H1 (cell line): ENCODE measurements around the gene THYN1. TPM values are rescaled to one million over a fixed set of nuclear protein-coding genes. Genes with fewer than 3 reads are reported as not detected.

Experiments
- CTCF ChIA-PET: fragments of 300-600 bp; sonication (Branson Sonifier 250); formaldehyde crosslinking; loops from one replicate; lab custom pipeline; 2021; ENCODE audit not compliant: partially characterized antibody; lab: Charles Lee
- POLR2A ChIA-PET: fragments of 300-600 bp; sonication (Branson Sonifier 250); formaldehyde crosslinking; loops from one replicate; lab custom pipeline; 2021; ENCODE audit warnings: inconsistent platforms; ENCODE audit not compliant: partially characterized antibody; lab: Charles Lee
- DNase-seq, 2 experiments: peaks; one replicate each; pipeline versions ENCODE4 v3.0.0 to v3.0.0-alpha.2; 2010 to 2022; ENCODE audit warnings: low spot score in 2 of 2, low read depth in 1 of 2, mixed read lengths in 1 of 2
- FAIRE-seq: peaks from 2 replicates; lab custom pipeline; 2011; peaks lifted over from hg19 to GRCh38; lab: Jason Lieb, UNC
- H2AFZ ChIP-seq: 2 replicates; pipeline ENCODE4 v1.8.1; 2012; ENCODE audit warnings: low read length, inconsistent platforms
- H2AK5ac ChIP-seq: 2 replicates; pipeline ENCODE4 v1.6.1; 2013; ENCODE audit warnings: low read depth, low read length
- H2BK120ac ChIP-seq: replicated peaks from 2 replicates; pipeline ENCODE3; 2013; ENCODE audit warnings: low read depth, low read length, inconsistent platforms
- H2BK12ac ChIP-seq: 2 replicates; pipeline ENCODE4 v1.6.1; 2013; ENCODE audit warnings: low read depth, low read length
- H2BK15ac ChIP-seq: 2 replicates; pipeline ENCODE4 v1.6.1; 2013; ENCODE audit warnings: low read length
- H2BK20ac ChIP-seq: 2 replicates; pipeline ENCODE4 v1.6.1; 2013; ENCODE audit warnings: low read length
- H2BK5ac ChIP-seq: 2 replicates; pipeline ENCODE4 v1.6.1; 2013; ENCODE audit warnings: low read depth, low read length
- H3K14ac ChIP-seq: 2 replicates; pipeline ENCODE4 v1.6.1; 2013; ENCODE audit warnings: inconsistent platforms; ENCODE audit not compliant: insufficient read length
- H3K18ac ChIP-seq: 2 replicates; pipeline ENCODE4 v1.6.1; 2013; ENCODE audit warnings: low read length; ENCODE audit errors: extremely low read depth
- H3K23ac ChIP-seq: 2 replicates; pipeline ENCODE4 v1.6.1; 2013; ENCODE audit warnings: inconsistent platforms; ENCODE audit not compliant: insufficient read length
- H3K23me2 ChIP-seq: 2 replicates; pipeline ENCODE4 v1.6.1; 2013; ENCODE audit warnings: low read depth, low read length
- H3K27ac ChIP-seq: 2 replicates; pipeline ENCODE4 v1.6.1; 2011; ENCODE audit warnings: low read depth, low read length, inconsistent platforms
- H3K27me3 ChIP-seq, 4 experiments: replicated peaks in 1 of 4; 1 replicate in 1 of 4; 2 replicates in 3 of 4; pipeline versions ENCODE4 v1.6.1 to v1.8.1; 2011 to 2013; ENCODE audit warnings: low read length in 3 of 4, mild to moderate bottlenecking in 3 of 4, inconsistent platforms in 2 of 4, mixed read lengths in 2 of 4, moderate library complexity in 1 of 4; ENCODE audit not compliant: control insufficient read depth in 3 of 4, insufficient read depth in 3 of 4; ENCODE audit errors: extremely low read depth in 1 of 4
- H3K36me3 ChIP-seq, 4 experiments: 2 replicates each; pipeline versions ENCODE4 v1.6.1 to v1.8.1; 2011 to 2013; ENCODE audit warnings: mild to moderate bottlenecking in 4 of 4, low read length in 3 of 4, moderate library complexity in 2 of 4, control low read depth in 1 of 4, inconsistent platforms in 1 of 4; ENCODE audit not compliant: insufficient read depth in 4 of 4, control insufficient read depth in 2 of 4
- H3K4ac ChIP-seq: replicated peaks from 2 replicates; pipeline ENCODE3; 2013; ENCODE audit warnings: low read length, low read depth, mixed read lengths, inconsistent platforms; ENCODE audit not compliant: insufficient read length
- H3K4me1 ChIP-seq, 4 experiments: replicated peaks in 1 of 4; 1 replicate in 1 of 4; 2 replicates in 3 of 4; pipeline versions ENCODE4 v1.6.1 to v1.8.1; 2011 to 2013; ENCODE audit warnings: low read length in 3 of 4, inconsistent platforms in 2 of 4, mixed read lengths in 1 of 4; ENCODE audit not compliant: insufficient read depth in 4 of 4, control insufficient read depth in 3 of 4
- H3K4me2 ChIP-seq, 2 experiments: 2 replicates each; pipeline versions ENCODE4 v1.6.1 to v1.8.1; 2011 to 2013; ENCODE audit warnings: low read depth in 2 of 2, low read length in 2 of 2, control low read depth in 1 of 2, inconsistent platforms in 1 of 2, mild to moderate bottlenecking in 1 of 2; ENCODE audit not compliant: insufficient read depth in 1 of 2
- H3K4me3 ChIP-seq, 4 experiments: fragments of 200-600, 300-600 bp in 1 of 4; sonication (generic), shearing (Covaris generic), sonication (Bioruptor Twin) in 1 of 4; 2 replicates each; pipeline versions ENCODE4 v1.5.1 to v1.8.1; 2011 to 2016; ENCODE audit warnings: low read length in 4 of 4, low read depth in 3 of 4, control low read depth in 2 of 4, inconsistent platforms in 2 of 4, mild to moderate bottlenecking in 2 of 4, mixed read lengths in 1 of 4, moderate library complexity in 1 of 4; ENCODE audit not compliant: insufficient read depth in 2 of 4; ENCODE audit errors: extremely low read depth in 1 of 4
- H3K56ac ChIP-seq: replicated peaks from 2 replicates; pipeline ENCODE3; 2013; ENCODE audit warnings: low read depth, mild to moderate bottlenecking, mixed read lengths, low read length, inconsistent platforms; ENCODE audit not compliant: insufficient read length
- H3K79me1 ChIP-seq: 2 replicates; pipeline ENCODE4 v1.6.1; 2013; ENCODE audit warnings: low read depth, low read length, control low read depth
- H3K79me2 ChIP-seq, 2 experiments: 2 replicates each; pipeline versions ENCODE4 v1.6.1 to v1.8.1; 2012 to 2013; ENCODE audit warnings: low read length in 2 of 2, mild to moderate bottlenecking in 2 of 2, inconsistent platforms in 1 of 2; ENCODE audit not compliant: insufficient read depth in 2 of 2, control insufficient read depth in 1 of 2
- H3K9ac ChIP-seq, 4 experiments: replicated peaks in 1 of 4; 1 replicate in 1 of 4; 2 replicates in 3 of 4; pipeline versions ENCODE4 v1.6.1 to v1.8.1; 2011 to 2013; ENCODE audit warnings: low read depth in 3 of 4, low read length in 3 of 4, control low read depth in 2 of 4, mild to moderate bottlenecking in 2 of 4, moderate library complexity in 2 of 4, inconsistent platforms in 1 of 4; ENCODE audit errors: extremely low read depth in 1 of 4
- H3K9me3 ChIP-seq, 2 experiments: 2 replicates each; pipeline versions ENCODE4 v1.6.1 to v1.8.1; 2012 to 2013; ENCODE audit warnings: mild to moderate bottlenecking in 2 of 2, moderate library complexity in 2 of 2, control low read depth in 1 of 2, inconsistent platforms in 1 of 2, low read depth in 1 of 2, low read length in 1 of 2, mixed read lengths in 1 of 2; ENCODE audit not compliant: insufficient read depth in 2 of 2
- H4K20me1 ChIP-seq, 2 experiments: replicated peaks in 1 of 2; 2 replicates each; pipeline versions ENCODE3 to v1.8.1; 2011 to 2013; ENCODE audit warnings: inconsistent platforms in 2 of 2, low read length in 2 of 2, mild to moderate bottlenecking in 1 of 2; ENCODE audit not compliant: insufficient read depth in 2 of 2, control insufficient read depth in 1 of 2
- H4K5ac ChIP-seq: 2 replicates; pipeline ENCODE4 v1.6.1; 2013; ENCODE audit warnings: low read length, low read depth, mixed read lengths, inconsistent platforms; ENCODE audit not compliant: insufficient read length
- H4K8ac ChIP-seq: 2 replicates; pipeline ENCODE4 v1.8.0; 2013; ENCODE audit warnings: mild to moderate bottlenecking, moderate library complexity, low read length, inconsistent platforms; ENCODE audit not compliant: insufficient read depth; ENCODE audit errors: extremely low read depth
- H4K91ac ChIP-seq: replicated peaks from 2 replicates; pipeline ENCODE3; 2013; ENCODE audit warnings: low read length, mixed read lengths, inconsistent platforms; ENCODE audit not compliant: insufficient read length
- ATF3 ChIP-seq: IDR thresholded peaks from 2 replicates; pipeline ENCODE4 v1.6.1; 2011; ENCODE audit warnings: low read depth, mild to moderate bottlenecking, low read length; ENCODE audit not compliant: insufficient read depth
- E2F6 ChIP-seq: IDR thresholded peaks from 2 replicates; pipeline ENCODE4 v1.6.1; 2012; ENCODE audit warnings: inconsistent platforms
- GABPA ChIP-seq: IDR thresholded peaks from 2 replicates; pipeline ENCODE4 v1.6.1; 2011; ENCODE audit warnings: mild to moderate bottlenecking, low read length, moderate library complexity, borderline replicate concordance; ENCODE audit not compliant: insufficient read depth
- JUN ChIP-seq: IDR thresholded peaks from 2 replicates; pipeline ENCODE4 v1.6.1; 2011; ENCODE audit warnings: low read depth, mild to moderate bottlenecking, improper control_type of control experiment, low read length
- JUND ChIP-seq: IDR thresholded peaks from 2 replicates; pipeline ENCODE4 v1.6.1; 2011; ENCODE audit warnings: mild to moderate bottlenecking, improper control_type of control experiment, low read length
- KDM5A ChIP-seq: fragments of 200-600 bp; IDR thresholded peaks from 2 replicates; pipeline ENCODE4 v1.7.1; 2012; ENCODE audit warnings: mild to moderate bottlenecking, low read length, inconsistent platforms, mixed read lengths
- POLR2A ChIP-seq, 2 experiments: IDR thresholded peaks; 1 replicate in 1 of 2; 2 replicates in 1 of 2; pipeline ENCODE4 v1.6.1; 2011; ENCODE audit warnings: low read depth in 2 of 2, low read length in 2 of 2, mild to moderate bottlenecking in 2 of 2; ENCODE audit errors: control extremely low read depth in 1 of 2
- RAD21 ChIP-seq, 2 experiments: IDR thresholded peaks in 1 of 2; conservative IDR thresholded peaks in 1 of 2; 2 replicates each; pipeline ENCODE4 v1.6.1; 2011; ENCODE audit warnings: low read depth in 2 of 2, low read length in 2 of 2, improper control_type of control experiment in 1 of 2, inconsistent platforms in 1 of 2, mild to moderate bottlenecking in 1 of 2, moderate library complexity in 1 of 2
- RNF2 ChIP-seq: fragments of 200-900, 300-1000 bp; sonication (generic); IDR thresholded peaks from 2 replicates; pipeline ENCODE4 v1.7.1; 2016; ENCODE audit warnings: borderline replicate concordance, low read depth, mild to moderate bottlenecking, antibody characterized with exemption, low read length; ENCODE audit not compliant: poor library complexity, severe bottlenecking; ENCODE audit errors: missing control alignments
- RXRA ChIP-seq: IDR thresholded peaks from 2 replicates; pipeline ENCODE4 v1.6.1; 2011; ENCODE audit warnings: low read depth, mild to moderate bottlenecking, low read length, moderate library complexity; ENCODE audit not compliant: insufficient read depth
- SP2 ChIP-seq: IDR thresholded peaks from 2 replicates; pipeline ENCODE4 v1.6.1; 2012; ENCODE audit warnings: mild to moderate bottlenecking, low read length, inconsistent platforms
- SRF ChIP-seq: IDR thresholded peaks from 2 replicates; pipeline ENCODE4 v1.6.1; 2011; ENCODE audit warnings: mild to moderate bottlenecking, low read depth, low read length, moderate library complexity
- YY1 ChIP-seq: IDR thresholded peaks from 2 replicates; pipeline ENCODE4 v1.6.1; 2011; ENCODE audit warnings: low read depth, mild to moderate bottlenecking, low read length
- WGBS, 2 experiments: shearing (Covaris generic) in 1 of 2; methylation state at CpG; one replicate each; pipeline versions ENCODE4 v1.1.6 to v1.1.7; 2013 to 2015; ENCODE audit warnings: low lambda C conversion rate in 2 of 2, mixed read lengths in 2 of 2, inconsistent platforms in 1 of 2, low coverage in 1 of 2, missing lambda C conversion rate in 1 of 2; ENCODE audit not compliant: insufficient replicate concordance in 2 of 2, insufficient coverage in 1 of 2, insufficient read length in 1 of 2; ENCODE audit errors: extremely low coverage in 1 of 2, missing lambda C conversion rate in 1 of 2; 5-methylcytosine and 5-hydroxymethylcytosine counted together
- polyA plus RNA-seq, 7 experiments: library from polyadenylated mRNA; depleted of rRNA in 3 of 7; stranded (reverse) in 5 of 7; unstranded in 2 of 7; fragments of >200 nt in 5 of 7; fragments of 200-250 nt in 2 of 7; gene quantifications; 1 replicate in 5 of 7; 2 replicates in 1 of 7; 4 replicates in 1 of 7; pipeline versions ENCODE4 v1.2.1 to v1.2.3, GENCODE V29; 2011 to 2013; ENCODE audit warnings: missing spikeins in 2 of 7, mixed read lengths in 2 of 7
- total RNA-seq: library from RNA; stranded (reverse); fragmentation: NEBNext Ultra II Directional; extraction: Animal tissue kit (Norgen Biotek cat#: 25700); gene quantifications from 2 replicates; pipeline ENCODE4 v1.2.1, GENCODE V29; 2021

The THYN1 gene
- total and polyA plus RNA-seq, 2 of the 8 experiments (the other 6 are each of a cell fraction or from before 2014, with no cell fraction given) = 77.3 to 95.1 TPM

GRCh38 chr11:134216816-134217215, 36.3 kb downstream of the THYN1 start:
- peaks cover 0 to 2% of the 10 kb centered on the region in 2 experiments for H4K20me1 ChIP-seq
- H2BK15ac ChIP-seq = no peak overlapping the region
- no peak overlapping the region for H2AFZ ChIP-seq
- no peak overlapping the region for H2BK120ac ChIP-seq
- no peak overlapping the region for H4K8ac ChIP-seq
- H3K56ac ChIP-seq = no peak overlapping the region
- POLR2A ChIA-PET = no interaction called here
- FAIRE-seq = no peak
- H3K14ac ChIP-seq = no peak overlapping the region
- H3K79me1 ChIP-seq = peaks cover 7% of the 10 kb centered on the region; the same call in 1 of the 2 replicates
- no peak overlapping the region for H3K18ac ChIP-seq
- 91% methylated on average over 3 of the region's 3 CpGs; no CpG with 5 or more reads in 1 of the 2 experiments for WGBS, 2 experiments
- H3K36me3 ChIP-seq = peaks cover 7 to 36% (median 16%) of the 10 kb centered on the region in 4 experiments
- H3K4me2 ChIP-seq = no peak overlapping the region
- no peak overlapping the region for H4K5ac ChIP-seq
- H4K91ac ChIP-seq = no peak overlapping the region
- no peaks in the 10 kb centered on the region for H3K4me1 ChIP-seq
- H2BK20ac ChIP-seq = no peak overlapping the region
- H3K79me2 ChIP-seq = peaks cover 0 to 43% of the 10 kb centered on the region in 2 experiments; a peak in 2 of 4 replicates
- H2BK12ac ChIP-seq = no peak overlapping the region
- H3K4ac ChIP-seq = no peak overlapping the region
- H3K4me3 ChIP-seq = no peak overlapping the region
- CTCF ChIA-PET = no interaction called here
- H3K9ac ChIP-seq = no peak overlapping the region
- no peak overlapping the region for H3K27ac ChIP-seq
- no peak overlapping the region for H2BK5ac ChIP-seq
- no peaks in the 10 kb centered on the region for H3K9me3 ChIP-seq
- no peaks in the 10 kb centered on the region; the same call in 1 of the 2 replicates for H3K23me2 ChIP-seq
- no peak for DNase-seq
- H2AK5ac ChIP-seq = no peak overlapping the region
- no peak overlapping the region for H3K23ac ChIP-seq
- H3K27me3 ChIP-seq = no peaks in the 10 kb centered on the region
- no peak for TF ChIP-seq RAD21 (IDR thresholded peaks at IDR 0.05 in 1 of 2, conservative IDR thresholded peaks at IDR 0.05 in 1 of 2; ENCODE audit: low read depth in 2 of 2, low read length in 2 of 2)
- TF ChIP-seq JUN = no peak
- TF ChIP-seq GABPA = no peak
- no peak for TF ChIP-seq RNF2
- TF ChIP-seq SP2 = no peak
- TF ChIP-seq YY1 = no peak
- TF ChIP-seq SRF = no peak
- TF ChIP-seq KDM5A = no peak
- TF ChIP-seq E2F6 = no peak
- no peak for TF ChIP-seq RXRA
- no peak for TF ChIP-seq JUND
- no peak for TF ChIP-seq POLR2A (IDR thresholded peaks at IDR 0.05; ENCODE audit: control extremely low read depth in 1 of 2, low read depth in 2 of 2, low read length in 2 of 2)
- TF ChIP-seq ATF3 = no peak
